Stimulated activated CD4-positive, alpha-beta T cell treated with anti-CD3 and anti-CD28 coated beads, Interleukin-4, amount 100 ng/mL, for 1 hour (primary cell): ENCODE results near the gene TAF11.
"Not testable (repeated sequence)": the region's sequence is repeated elsewhere in the genome, so short reads cannot be mapped to it uniquely, and the experiment has no call there.

Experiments
- DNase-seq: peaks from one replicate; pipeline ENCODE4 v3.0.0-alpha.2; 2020

Gene TAF11

DNA sequence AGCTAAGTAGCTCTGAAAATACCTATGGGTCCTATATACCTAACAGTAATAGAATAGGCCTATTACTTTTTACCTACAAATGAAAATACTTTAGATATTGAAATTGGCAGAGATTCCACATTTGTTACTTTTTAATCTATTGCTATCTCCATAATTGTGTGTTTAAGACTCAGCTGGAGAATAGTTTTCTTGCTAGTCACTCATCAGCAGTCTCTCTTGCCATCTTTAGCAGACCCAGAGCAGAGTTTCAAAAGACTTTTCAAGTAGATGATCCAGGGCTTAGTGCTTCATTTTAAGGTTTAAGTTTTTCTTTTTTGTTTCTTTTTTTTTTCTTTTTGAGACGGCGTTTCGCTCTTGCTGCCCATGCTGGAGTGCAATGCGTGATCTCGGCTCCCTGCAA is 14.1 kb upstream of the TAF11 start:
- DNase-seq, result no peak

DNA sequence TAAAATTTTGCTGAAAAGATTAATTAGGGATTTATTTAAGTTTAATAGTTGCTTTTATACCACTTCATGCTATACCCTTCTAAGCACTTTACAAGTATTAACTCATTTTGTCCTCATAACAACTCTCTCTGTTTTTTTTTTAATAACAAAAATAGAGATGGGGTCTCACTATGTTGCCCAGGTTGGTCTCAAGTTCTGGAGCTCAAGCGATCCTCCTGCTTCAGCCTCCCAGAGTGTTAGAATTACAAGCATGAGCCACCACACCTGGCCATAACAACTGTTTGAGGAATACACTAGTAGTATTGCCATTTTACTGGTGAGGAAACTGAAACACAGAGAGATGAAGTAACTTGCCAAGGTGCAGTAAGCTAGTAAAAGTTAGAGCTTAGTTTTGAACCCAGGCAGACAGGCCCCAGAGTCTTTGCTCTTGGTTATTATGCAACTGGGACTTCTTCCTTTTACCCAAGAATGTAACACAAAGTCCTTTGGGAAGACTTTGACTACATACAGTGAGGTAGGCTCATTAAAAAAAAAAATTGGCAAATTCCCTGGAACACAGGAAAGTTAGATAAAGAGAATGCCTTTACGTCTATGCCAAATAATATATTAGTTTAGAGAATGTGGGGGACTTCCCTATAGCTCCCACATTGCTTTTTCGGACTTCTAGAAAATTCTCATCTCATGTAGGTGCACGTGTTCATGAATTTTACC is 12.6 kb upstream of the TAF11 start:
- no peak for DNase-seq

DNA sequence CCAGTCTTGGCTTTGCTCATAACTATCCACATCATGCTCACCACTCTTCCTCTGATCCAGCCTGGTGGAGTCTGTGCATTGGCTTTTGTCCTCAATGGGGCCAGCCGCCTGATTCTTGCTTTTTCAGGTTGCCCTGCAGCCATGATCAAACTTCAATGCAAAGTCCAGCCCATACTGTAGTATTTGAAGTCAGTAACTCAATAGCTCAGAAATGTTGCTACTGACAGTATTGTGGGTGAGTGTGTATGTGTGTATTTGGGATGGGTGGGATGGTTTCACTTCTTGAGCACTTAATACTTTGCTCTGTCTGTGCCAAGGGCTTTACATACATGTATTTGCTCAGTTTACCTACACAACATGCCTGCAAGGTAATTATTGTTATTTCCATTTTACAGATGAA is 11.9 kb upstream of the TAF11 start:
- DNase-seq, result not testable (repeated sequence)

DNA sequence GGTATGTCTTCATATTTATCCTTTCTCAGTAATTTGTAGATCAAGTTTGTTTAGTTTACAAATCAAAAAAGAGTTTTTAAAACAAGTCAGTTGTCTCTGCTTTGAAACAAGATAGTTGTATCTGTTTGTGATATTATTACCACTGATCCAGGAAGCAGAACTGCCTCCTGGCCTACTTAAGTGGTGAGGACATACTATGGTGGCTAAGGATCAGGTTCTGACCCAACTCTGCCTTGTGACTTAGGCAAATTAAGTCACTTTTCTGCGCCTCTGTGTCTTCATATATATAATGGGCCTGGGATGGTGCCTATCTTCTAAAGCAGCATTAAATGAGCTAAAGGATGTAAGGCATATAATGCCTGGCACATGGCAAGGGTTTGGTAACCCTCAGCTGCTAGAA is 9.9 kb upstream of the TAF11 start:
- no peak for DNase-seq

DNA sequence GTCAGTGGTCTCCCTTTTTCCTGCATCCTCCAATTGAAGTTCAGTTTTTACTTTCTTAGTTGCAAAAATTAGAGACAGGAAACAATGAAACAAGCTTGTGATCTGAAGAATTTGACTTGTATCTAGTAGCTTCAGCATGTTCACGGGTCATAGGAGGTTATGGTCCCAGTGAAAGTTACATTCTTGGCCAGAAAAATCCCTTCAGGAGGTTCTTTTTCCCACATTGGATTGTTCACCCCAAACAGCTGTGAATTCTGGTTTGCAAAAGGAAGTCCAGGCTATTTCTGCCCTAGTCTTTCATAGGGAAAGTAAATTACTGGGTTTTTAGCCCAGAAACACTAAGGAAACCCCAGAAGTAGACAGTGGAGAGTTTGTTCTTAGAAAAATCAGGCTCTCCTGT is 9.3 kb upstream of the TAF11 start:
- DNase-seq, result no peak

DNA sequence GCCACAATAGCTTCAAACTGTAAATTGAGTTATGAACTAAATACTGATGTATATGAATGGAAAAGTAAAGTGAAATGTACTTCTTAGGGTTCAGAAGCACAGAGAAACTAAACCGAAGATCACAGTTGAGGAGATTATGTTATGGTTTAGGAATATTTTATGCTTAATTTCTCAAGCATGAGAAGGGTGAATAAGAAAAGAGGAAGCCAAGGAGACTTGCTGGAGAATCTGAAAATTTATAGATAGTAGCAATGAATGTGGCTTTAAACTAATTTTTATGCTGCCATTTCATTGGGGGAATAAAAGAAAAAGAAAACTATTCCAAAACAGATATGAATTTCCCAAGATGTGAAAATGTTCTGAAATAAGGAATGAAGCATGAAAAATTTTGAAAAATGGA is 6.9 kb upstream of the TAF11 start:
- DNase-seq, result no peak

DNA sequence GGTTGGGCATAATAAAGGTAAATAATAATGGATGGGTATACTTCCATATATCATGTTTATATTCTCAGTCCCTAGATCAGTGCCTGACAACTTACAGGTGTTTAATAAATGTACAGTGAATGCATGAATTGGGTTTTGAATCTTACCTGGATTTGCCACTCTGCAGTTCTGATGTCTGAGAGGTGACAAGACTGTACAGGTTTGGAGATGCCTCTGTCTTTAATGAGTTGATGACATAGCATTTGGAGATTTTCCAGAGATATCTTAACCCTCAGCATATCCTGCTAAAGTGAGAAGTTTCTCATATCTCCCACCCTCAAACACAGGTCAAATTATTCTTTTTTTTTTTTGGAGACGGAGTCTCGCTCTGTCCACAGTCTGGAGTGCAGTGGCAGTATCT is 3.5 kb upstream of the TAF11 start:
- no peak for DNase-seq

DNA sequence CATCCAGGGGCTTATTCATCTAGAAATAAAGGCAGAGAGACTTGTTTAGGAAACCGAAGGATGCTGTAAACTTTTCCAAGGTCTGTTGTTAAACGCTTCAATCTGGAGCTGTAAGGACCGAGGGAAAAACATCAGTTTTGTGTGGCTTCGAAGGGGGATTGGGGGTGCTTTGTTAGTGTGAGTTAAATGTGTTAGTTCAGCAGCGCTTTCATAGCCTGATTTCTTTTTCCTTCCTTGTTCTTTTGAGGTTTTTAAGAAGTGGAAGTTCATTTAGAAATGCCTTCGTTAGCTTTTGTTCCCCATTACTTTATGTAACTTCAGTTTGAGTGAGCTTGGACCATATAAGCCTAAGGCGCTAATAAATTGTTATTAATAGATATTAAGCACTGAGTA is 2.7 kb upstream of the TAF11 start:
- DNase-seq, result no peak

DNA sequence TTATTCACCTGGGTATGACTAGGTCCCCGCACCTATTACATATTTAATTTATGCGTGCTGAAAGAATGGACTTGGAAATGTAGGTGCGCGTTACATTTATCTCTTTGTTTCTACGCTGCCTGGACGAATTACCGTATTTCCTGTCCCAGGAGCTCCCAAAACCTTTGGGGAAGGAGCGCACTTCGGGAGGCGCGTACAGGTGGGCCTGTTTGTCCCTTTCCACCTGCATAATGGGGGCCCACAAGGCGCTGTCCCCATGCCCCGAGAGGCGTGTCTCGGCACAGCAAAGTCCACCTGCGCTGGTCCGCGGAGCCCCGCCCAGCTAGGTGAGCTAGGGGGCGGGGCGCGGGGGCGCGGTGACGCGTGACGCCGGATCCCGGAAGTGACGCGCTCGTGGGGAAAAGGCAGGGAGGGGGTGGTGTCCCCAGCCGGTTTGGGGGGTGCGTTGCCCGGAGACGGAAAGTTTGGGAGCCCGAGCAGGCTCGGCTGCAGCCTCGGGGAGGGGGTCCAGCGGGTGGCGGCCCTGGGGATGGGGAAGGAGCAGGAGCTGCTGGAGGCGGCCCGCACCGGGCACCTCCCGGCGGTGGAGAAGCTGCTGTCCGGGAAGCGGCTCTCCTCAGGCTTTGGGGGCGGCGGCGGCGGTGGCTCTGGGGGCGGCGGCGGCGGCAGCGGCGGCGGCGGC is 1.2 kb upstream of the TAF11 start, which contains the start of gene ANKS1A:
ANKS1A (plus strand) TSS at position 382 of the 682 bp plus-strand sequence; CDS start at position 530, 148 bp downstream.
- peak; percentile 92 for DNase-seq

DNA sequence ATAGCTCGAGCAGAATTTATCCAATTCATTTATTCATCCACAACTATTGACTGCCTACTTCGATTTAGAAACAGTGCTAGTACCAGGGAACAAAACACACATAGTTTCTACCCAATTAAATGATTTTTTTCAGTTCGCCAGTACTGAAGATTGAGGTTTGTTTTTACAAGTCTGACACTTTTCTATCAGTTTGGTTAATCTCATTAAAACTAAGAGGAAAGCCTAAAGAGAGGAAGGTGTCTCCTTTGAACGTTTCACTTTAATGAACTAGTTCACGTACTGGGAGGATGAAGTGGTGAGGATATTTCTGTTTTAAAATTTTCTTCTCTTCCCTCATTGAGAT is 643 bp upstream of the TAF11 start:
- no peak for DNase-seq

DNA sequence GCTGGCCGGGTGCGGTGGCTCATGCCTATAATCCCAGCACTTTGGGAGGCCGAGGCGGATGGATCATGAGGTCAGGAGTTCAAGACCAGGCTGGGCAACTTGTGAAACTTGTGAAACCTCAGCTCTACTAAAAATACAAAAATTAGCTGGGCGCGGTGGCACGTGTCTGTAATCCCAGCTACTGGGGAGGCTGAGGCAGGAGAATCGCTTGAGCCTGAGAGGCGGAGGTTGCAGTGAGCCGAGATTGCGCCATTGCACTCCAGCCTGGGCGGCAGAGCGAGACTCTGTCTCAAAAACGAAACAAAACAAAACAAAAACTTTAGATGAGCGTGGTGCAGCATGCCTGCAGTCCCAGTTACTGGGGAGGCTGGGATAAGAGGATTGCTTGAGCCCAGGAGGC is 2.0 kb downstream of the TAF11 start:
- DNase-seq, result not testable (repeated sequence)

DNA sequence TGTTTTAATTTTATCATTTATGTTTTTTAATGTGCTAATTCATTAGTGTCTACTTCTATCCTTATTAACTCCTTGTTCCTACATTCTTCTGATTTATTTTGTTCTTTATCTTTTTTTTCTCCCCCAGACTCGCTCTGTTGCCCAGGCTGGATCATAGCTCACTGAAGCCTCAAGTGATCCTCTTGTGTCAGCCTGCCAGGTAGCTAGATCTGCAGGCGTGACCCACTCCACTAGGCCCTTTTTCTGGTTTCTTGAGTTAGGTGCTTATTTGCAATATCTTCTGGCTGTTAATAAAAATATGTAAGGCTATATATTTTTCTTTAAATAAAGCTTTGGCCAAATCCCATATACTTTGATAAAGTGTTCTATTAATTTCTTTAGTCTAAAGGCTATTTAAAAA is 2.8 kb downstream of the TAF11 start:
- no peak for DNase-seq

DNA sequence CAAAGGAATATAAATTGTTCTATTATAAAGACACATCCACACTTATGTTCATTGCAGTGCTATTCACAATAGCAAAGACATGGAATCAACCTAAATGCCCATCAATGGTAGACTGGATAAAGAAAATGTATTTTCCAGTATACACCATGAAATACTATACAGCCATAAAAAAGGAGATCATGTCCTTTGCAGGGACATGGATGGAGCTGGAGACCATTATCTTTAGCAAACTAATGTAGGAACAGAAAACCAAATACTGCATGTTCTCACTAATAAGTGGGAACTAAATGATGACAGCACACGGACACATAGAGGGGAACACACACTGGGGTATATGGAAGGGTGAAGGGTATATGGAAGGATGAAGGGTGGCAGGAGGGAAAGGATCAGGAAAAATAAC is 3.8 kb downstream of the TAF11 start:
- not testable (repeated sequence) for DNase-seq

DNA sequence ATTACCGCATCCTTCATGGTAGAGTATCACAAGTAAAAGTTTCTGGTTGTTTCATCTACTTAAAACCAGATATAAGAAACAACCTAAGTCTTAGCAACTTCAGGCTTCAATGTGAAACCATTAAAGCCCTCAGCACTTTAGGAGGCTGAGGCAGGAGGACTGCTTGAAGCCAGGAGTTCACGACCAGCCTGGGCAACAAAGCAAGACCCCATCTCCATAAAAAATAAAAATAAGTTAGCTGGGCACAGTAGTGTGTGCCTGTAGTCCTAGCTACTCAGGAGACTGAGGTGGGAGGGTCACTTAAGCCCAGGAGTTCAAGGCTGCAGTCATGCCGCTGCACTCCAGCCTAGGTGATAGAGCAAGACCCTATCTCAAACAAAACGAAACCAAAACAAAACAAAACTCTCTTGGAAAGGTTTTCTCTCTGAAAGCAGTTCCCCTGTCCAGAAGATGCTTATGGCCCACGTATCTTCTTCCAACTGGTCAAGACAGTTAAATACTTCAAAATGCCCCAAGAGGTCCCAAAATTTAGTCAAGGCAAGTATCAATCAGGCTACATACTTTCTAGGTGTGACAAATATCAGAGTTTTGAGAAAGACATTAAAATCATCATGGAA is 9.9 kb downstream of the TAF11 start:
- no peak for DNase-seq

DNA sequence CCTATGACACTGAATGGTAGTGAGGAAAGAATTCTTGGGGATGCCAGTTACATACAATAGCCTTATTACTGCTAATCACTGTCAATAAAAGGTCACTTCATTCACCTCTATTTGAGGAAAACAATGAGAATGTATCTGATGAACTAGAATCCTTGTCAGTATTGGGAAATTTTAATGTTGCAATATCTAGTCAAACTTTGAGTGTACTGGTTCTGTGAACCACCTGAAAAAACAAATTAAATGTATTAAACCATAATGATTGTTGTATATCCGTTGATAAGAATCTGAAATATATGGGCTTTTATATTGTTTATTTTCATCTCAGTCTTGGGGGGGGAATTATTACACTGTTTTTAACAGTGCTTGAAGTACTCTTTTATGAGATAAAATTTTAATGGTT is 10.6 kb downstream of the TAF11 start:
- DNase-seq, result no peak

DNA sequence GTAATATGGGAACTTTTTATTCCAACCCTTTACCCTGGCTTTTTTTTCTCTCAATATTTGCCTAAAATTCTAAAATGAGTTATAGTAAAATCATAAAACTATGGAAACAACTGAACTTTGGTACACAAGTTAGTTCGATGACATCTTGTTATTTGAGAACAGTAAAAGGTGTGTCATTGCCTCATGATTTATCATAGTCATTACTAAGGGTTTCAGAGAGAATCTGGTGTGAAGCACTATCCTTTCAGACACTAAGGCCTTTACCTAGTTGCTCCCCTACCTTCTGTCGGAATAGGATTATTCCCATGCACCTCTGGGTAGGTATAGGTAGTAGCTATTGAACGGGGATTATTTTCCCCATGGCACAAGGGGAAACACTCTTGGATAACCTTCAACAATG is 11.4 kb downstream of the TAF11 start:
- DNase-seq, result no peak

DNA sequence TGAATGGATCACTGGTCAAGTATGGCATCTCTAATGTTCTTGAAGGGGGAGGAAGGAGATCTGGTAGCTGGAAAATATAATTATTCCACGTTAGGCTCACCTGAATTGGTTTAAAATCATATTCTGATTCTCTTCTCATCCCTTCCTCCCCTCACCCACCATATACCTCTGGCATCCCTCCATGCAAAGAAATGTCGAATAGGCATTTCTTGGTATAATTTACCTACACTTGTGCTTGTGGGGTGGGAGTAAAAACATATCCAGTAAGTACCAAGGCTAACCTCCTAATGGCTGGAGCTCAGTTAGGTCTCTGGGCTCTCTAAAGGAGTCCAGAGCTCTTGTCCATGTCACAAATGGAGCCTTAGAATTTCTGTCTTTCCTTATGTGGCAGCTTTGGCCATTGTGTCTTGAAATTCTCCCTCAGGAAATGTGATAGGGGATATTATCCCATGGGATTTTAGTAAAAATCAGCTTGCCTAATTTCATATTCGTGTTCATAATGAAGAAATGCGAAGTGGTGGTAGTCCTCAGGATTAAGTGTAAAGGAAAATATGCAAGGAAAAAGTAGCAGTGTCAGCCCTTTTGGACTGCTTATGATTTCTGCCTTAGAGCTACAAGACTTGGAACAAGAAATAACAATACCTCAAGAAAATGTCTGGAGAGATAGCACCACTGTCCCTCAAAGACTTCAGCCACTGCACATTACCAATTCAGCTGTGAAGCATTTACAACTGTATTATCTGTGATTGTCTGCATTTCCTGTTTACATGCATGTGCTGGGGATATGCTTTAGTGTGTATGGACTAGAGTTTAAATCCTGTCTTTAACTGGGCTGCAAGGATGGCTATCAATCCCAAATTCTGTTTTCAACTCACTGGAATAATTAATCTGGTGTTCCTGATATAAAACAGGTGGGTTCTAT is 12.3 kb downstream of the TAF11 start:
- no peak for DNase-seq

DNA sequence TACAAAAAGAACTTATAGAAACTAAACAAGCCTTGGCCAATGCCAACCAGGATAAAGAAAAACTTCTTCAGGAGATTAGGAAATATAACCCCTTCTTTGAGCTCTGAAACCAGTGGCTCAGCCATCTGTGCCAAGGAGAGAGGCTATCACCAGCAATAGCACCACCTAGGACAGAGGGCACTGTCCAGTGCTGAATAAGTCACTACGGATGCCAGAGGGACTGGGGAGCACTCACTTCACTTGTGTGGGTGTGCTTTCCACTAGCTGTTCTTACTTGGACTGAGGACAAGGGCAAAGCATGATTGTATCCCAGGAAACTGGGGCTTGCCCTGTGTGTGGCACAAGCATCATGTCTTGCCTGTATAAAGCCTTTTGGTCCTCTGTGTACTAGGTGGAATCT is 15.5 kb downstream of the TAF11 start:
- DNase-seq, result no peak

DNA sequence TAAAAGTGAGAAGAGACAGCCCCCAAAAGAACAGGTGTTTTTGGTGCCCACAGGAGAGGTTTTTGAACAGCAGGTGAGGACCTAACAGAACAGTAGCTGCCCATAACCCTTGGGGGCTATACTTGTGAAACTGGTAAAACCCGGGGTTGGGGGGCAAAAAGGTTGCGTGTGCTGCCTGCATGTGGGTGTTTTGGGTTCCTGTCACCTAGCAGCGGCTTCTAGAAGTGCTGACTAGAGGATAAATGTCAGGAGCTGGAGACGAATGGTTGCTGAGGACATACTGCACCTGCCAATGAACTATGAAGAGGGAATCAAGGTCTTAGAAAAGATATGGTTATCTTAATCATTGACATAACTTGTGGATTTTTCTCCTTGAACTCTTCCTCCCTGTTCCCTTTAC is 16.0 kb downstream of the TAF11 start:
- DNase-seq, result no peak

DNA sequence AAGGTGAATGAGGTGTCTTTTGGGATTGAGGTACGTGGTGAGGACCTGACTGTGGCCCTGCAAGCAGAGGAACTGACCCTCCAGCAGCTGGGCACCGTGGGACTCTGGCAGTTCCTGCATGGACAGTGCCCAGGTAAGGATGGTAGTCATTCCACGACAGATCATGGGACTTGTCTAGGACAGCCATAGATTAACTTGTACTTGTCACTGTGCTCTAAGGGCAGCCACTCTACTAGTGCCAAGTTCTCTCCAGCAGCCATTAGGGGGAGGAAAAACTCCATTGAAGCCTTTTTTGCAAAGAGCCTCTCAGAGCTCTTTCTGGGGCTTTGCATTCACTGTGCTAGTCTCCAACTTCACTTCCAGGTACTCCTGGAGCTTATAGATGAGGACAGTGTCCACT is 20.4 kb downstream of the TAF11 start:
- no peak for DNase-seq

DNA sequence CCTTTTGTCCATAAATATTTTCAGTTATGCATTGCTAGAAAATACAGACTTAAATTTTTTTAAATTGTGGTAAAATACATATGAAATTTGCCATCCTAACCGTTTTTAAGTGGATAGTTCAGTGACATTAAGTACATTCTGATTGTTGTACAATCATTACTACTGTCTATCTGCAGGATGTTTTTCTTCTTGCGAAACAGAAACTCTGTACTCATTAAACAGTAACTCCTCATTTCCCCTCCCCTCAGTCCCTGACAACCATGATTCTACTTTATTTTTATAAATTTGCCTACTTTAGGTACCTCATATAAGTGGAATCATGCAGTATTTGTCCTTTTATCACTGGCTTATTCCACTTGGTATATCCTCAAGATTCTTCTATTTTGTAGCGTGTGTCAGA is 21.3 kb downstream of the TAF11 start:
- DNase-seq, result no peak

DNA sequence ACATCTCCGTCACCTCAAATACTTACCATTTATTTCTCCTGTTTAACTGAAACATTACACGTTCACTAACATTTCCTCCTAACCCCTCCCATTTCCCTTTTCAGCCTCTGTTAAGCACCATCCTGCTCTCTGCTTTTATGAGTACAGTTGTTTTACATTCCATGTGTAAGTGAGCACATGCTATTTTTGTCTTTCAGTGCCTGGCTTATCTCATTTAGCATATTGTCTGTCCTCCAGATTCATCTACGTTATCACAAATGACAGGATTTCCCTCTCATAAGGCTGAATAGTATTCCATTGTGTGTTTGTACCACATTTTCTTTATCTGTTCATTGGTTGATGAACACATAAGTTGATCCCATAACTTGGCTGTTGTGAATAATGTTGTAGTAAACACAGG is 22.7 kb downstream of the TAF11 start:
- no peak for DNase-seq

DNA sequence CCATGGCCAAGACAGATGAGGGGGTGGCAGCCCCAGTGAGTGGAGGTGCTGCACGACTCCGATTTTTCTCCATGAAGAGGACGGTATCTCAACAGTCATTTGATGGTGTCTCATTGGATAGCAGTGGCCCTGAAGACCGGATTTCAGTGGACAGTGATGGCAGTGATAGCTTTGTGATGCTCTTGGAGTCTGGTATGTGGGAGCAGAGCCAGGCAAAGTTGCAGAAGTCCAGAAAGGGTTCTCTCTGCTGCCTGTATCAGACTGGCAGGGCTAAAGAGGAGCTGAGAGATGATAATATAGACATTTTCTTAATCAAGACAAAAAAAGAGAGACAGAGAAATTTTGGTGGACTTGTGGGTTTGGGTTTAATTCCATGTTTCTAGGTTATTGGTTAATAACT is 23.8 kb downstream of the TAF11 start:
- DNase-seq, result no peak
